ENCODE results near the gene GTF3C4. TPM values are rescaled to one million over a fixed set of nuclear protein-coding genes. Genes with fewer than 3 reads are reported as not detected.

The GTF3C4 gene, protein sequence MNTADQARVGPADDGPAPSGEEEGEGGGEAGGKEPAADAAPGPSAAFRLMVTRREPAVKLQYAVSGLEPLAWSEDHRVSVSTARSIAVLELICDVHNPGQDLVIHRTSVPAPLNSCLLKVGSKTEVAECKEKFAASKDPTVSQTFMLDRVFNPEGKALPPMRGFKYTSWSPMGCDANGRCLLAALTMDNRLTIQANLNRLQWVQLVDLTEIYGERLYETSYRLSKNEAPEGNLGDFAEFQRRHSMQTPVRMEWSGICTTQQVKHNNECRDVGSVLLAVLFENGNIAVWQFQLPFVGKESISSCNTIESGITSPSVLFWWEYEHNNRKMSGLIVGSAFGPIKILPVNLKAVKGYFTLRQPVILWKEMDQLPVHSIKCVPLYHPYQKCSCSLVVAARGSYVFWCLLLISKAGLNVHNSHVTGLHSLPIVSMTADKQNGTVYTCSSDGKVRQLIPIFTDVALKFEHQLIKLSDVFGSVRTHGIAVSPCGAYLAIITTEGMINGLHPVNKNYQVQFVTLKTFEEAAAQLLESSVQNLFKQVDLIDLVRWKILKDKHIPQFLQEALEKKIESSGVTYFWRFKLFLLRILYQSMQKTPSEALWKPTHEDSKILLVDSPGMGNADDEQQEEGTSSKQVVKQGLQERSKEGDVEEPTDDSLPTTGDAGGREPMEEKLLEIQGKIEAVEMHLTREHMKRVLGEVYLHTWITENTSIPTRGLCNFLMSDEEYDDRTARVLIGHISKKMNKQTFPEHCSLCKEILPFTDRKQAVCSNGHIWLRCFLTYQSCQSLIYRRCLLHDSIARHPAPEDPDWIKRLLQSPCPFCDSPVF
- total RNA-seq (ENCODE audit: low replicate concordance): 23.7 and 25.9 TPM in 2 replicates
- long read RNA-seq, full-length matches to known transcripts: 3 of 16 reads
- long read RNA-seq, partial matches to known transcripts: 10 of 16 reads
- long read RNA-seq, other reads (novel, unspliced or antisense): 3 of 16 reads

DNA sequence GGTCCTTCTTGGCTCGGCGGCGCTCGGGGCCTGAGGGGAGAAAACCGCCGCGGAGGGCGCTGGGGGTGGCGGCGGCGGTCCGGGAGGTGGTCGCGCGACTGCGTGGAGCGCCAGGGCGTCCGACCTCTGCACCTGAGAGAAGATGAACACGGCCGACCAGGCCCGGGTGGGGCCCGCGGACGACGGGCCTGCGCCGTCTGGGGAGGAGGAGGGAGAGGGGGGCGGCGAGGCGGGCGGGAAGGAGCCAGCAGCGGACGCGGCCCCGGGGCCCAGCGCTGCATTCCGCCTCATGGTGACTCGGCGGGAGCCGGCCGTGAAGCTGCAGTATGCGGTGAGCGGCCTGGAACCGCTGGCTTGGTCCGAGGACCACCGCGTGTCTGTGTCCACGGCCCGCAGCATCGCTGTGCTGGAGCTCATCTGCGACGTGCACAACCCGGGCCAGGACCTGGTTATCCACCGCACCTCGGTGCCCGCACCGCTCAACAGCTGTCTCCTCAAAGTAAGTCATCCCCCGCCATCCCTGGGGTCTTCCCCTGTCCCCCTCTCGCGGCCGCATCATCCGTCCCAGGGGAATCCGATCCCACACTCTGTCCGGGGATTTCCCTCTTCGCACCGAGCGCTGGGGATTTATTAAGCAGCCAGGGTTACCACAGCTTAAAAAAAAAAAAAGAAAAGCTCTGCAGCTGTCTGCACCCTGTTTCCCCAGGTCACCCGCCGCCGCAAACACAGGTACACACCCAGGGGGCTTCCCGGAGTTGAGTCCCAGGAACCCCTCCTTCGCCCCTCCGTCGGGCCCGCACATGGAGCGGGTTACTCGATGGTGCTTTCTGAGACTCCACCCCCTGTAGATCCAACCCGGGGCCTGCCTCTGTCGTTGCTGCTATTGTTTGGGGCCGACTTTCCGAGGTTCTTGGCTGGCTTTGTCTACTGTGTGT is at the start of gene GTF3C4:
Gene GTF3C4 (plus strand): TSS at position 8 of the 935 bp plus-strand sequence. CDS start 135 bp downstream, at position 143.
- peaks cover 19% of the 10 kb centered on the region for H3K36me3 Mint-ChIP-seq
- H3K4me3 Mint-ChIP-seq: peak within 1 kb of the TSS; percentile 89
- peak within 1 kb of the TSS; percentile 91 for H3K27ac Mint-ChIP-seq
- no peaks in the 10 kb centered on the region for H3K27me3 Mint-ChIP-seq
- peaks cover 9% of the 10 kb centered on the region for H3K9me3 Mint-ChIP-seq
- TF ChIP-seq, protein P1, sequence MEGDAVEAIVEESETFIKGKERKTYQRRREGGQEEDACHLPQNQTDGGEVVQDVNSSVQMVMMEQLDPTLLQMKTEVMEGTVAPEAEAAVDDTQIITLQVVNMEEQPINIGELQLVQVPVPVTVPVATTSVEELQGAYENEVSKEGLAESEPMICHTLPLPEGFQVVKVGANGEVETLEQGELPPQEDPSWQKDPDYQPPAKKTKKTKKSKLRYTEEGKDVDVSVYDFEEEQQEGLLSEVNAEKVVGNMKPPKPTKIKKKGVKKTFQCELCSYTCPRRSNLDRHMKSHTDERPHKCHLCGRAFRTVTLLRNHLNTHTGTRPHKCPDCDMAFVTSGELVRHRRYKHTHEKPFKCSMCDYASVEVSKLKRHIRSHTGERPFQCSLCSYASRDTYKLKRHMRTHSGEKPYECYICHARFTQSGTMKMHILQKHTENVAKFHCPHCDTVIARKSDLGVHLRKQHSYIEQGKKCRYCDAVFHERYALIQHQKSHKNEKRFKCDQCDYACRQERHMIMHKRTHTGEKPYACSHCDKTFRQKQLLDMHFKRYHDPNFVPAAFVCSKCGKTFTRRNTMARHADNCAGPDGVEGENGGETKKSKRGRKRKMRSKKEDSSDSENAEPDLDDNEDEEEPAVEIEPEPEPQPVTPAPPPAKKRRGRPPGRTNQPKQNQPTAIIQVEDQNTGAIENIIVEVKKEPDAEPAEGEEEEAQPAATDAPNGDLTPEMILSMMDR (conservative IDR thresholded peaks at IDR 0.05): no peak
- DNase-seq (ENCODE audit: extremely low spot score, unreplicated experiment): no peak
- peaks cover 24% of the 10 kb centered on the region for H3K4me1 Mint-ChIP-seq (ENCODE audit: unreplicated experiment)

DNA sequence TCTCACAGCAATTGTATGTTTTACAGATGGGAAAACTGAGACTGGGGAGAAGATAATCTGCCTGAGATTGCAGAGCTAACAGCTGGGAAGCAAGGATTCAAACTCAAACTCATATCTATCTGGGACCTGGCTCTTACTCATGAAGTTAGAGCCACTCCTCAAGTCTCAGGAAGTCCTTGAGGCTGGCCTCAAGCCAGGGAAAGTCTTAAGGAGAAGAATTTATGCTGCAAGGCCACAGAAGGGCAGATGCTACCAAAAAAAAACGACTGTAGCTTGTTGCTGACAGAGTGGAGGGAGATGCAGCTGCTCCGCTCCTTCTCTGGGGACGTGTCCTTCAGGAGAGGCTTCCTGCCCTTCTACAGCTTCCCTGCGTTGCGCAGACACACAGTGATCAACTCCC is 48.1 kb upstream of the GTF3C4 start:
- TF ChIP-seq, protein P1 (conservative IDR thresholded peaks at IDR 0.05): no peak
- Mint-ChIP-seq H3K4me1 (ENCODE audit: unreplicated experiment) (no peaks in the 10 kb centered on the region), H3K36me3 (peaks cover 28% of the 10 kb centered on the region), H3K4me3 (no peak overlapping the region), H3K27ac (no peak overlapping the region), H3K27me3 (no peaks in the 10 kb centered on the region), H3K9me3 (no peaks in the 10 kb centered on the region)
- no peak for DNase-seq (ENCODE audit: extremely low spot score, unreplicated experiment)

DNA sequence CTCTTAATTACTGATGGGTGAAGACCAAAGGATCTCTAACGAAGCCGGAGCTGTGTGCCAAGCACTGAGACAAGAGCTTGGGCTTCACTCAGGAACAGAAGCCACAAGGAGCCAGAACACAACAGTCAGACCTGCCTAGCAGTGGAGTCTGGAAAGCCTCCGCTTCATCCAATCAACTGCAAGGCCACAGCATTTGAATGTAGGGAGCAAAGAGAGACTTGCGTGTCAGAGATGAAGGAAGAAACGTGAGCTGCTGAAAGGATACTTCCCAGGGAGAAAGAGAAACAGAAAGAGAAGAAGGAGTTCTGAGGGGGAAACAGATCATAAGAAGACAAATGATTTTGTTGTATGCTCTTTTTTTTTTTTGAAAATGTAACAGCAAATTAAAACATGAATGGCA is 44.0 kb upstream of the GTF3C4 start:
- peaks cover 27% of the 10 kb centered on the region for H3K36me3 Mint-ChIP-seq
- H3K4me1 Mint-ChIP-seq (ENCODE audit: unreplicated experiment): no peaks in the 10 kb centered on the region
- no peak overlapping the region for H3K4me3 Mint-ChIP-seq
- no peaks in the 10 kb centered on the region for H3K27me3 Mint-ChIP-seq
- no peak overlapping the region for H3K27ac Mint-ChIP-seq
- TF ChIP-seq, protein P1 (conservative IDR thresholded peaks at IDR 0.05): no peak
- H3K9me3 Mint-ChIP-seq: no peaks in the 10 kb centered on the region
- DNase-seq (ENCODE audit: extremely low spot score, unreplicated experiment): no peak

DNA sequence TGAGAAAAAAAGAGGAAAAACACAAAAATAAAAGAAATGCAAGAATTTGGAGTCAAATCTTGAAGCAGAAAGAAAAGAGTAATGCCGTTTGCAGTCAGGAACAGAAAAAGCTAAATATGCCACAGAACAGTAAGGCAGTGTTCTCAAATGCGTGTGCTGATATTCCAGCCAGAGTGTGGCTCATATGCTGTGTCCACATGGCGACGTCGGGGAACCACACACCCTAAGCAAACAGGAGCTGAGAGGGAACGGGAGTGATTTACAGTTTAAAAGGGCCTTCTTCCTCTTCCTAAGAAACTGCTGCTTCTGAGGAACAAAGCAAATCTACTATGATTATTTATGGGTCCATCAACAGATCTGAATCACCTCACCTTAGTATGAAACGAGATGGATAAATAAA is 43.2 kb upstream of the GTF3C4 start:
- peaks cover 27% of the 10 kb centered on the region for H3K36me3 Mint-ChIP-seq
- H3K4me3 Mint-ChIP-seq: no peak overlapping the region
- H3K27ac Mint-ChIP-seq: no peak overlapping the region
- no peaks in the 10 kb centered on the region for H3K9me3 Mint-ChIP-seq
- H3K4me1 Mint-ChIP-seq (ENCODE audit: unreplicated experiment): no peaks in the 10 kb centered on the region
- TF ChIP-seq, protein P1 (conservative IDR thresholded peaks at IDR 0.05): no peak
- H3K27me3 Mint-ChIP-seq: no peaks in the 10 kb centered on the region
- no peak for DNase-seq (ENCODE audit: extremely low spot score, unreplicated experiment)

DNA sequence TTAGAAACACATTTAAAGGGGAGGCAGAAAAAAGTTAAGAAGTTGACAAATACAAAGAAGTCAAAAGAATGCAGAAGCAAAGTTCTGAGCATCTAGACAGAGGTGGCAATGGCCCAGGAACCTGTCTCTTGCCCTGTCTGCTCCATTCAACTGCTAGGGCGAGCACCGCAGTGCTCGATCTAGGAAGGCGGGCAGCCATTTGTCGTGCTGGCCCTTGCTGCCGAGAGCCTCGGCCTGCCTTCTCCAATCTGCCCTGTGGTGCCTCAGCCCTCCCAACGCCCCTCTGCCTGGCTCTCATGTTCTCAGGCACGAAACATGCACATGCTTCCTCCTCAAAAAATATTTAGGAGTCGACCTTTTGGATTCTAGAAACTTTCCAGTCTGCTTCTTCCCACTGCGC is 42.7 kb upstream of the GTF3C4 start:
- no peak for DNase-seq (ENCODE audit: extremely low spot score, unreplicated experiment)
- Mint-ChIP-seq H3K27me3 (no peaks in the 10 kb centered on the region), H3K27ac (no peak overlapping the region), H3K4me3 (no peak overlapping the region), H3K9me3 (no peaks in the 10 kb centered on the region), H3K36me3 (peaks cover 27% of the 10 kb centered on the region), H3K4me1 (ENCODE audit: unreplicated experiment) (no peaks in the 10 kb centered on the region)
- TF ChIP-seq, protein P1 (conservative IDR thresholded peaks at IDR 0.05): no peak

Measured in type B pancreatic cell (in vitro differentiated cells).